Measurements from ENCODE around the gene FAM185A. TPM values are rescaled to one million over a fixed set of nuclear protein-coding genes. Genes with fewer than 3 reads are reported as not detected.
"Not testable (repeated sequence)": the region's sequence is repeated elsewhere in the genome, so short reads cannot be mapped to it uniquely, and the experiment has no call there.

Gene FAM185A
- total RNA-seq, 6 experiments from 2014 or later = 3.8 to 5.6 (median 4.3) TPM

DNA sequence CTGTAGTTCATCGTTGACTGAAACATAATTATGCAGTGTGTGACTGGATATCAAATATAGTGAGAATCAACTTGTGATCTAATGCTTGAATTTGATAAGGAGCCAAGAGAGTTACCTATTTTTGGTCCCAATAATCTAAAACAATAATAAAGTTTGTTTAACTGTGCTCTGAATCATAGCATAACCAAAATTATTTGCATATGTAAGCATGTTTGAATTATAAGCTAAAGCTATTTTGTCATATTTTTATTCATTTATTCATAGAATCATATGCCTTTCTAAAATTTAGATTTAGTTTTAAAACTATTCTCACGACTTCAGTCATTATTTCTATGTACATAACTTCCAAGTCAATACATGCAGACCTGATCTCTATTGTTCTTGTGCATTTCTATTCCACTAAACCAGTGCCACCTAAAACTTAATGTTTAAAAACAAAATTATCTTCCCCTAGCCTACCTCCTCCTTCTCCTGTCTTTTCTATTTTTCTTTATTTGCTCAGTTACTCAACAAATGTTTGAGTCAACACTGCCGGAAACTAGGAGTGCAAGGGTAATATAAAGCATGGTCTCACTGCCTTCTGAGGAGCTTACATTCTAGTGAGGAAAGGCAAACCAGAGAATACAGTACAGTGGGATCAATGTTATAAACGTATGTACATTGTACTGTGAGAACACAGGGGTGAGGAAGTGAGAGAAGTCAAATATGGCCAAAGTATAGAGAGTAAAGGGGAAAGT, 41.7 kb downstream of the FAM185A start:
- not testable (repeated sequence) for H3K9me3 Mint-ChIP-seq; H3K36me3 Mint-ChIP-seq (ENCODE audit: low read depth); H3K27me3 Mint-ChIP-seq (ENCODE audit: insufficient read depth); DNase-seq; H3K27ac Mint-ChIP-seq; H3K4me3 Mint-ChIP-seq
- H3K4me1 Mint-ChIP-seq (ENCODE audit: low read depth) = peaks cover 22% of the 10 kb centered on the region

DNA sequence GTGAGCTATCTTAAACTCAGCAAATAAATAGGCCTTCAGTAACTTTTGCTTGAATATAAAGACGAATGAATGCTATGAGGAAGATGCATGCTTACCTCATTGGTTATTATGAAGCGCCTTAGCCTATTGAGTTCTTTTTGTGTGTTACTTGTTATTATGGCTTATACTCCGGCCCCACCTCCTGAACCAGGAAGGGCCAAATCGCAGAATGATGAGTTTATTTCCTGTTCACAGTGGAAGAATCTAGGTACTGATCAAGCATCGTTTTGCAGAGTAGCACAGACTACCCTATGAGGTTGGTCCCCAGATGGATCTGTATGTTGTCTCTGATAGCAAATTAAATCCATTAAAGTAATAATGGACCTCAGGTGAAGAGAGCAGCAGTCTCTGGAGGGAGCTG, 42.6 kb downstream of the FAM185A start:
- not testable (repeated sequence) for H3K27ac Mint-ChIP-seq; H3K9me3 Mint-ChIP-seq; H3K36me3 Mint-ChIP-seq (ENCODE audit: low read depth); H3K4me3 Mint-ChIP-seq; DNase-seq; H3K27me3 Mint-ChIP-seq (ENCODE audit: insufficient read depth)
- peaks cover 30% of the 10 kb centered on the region for H3K4me1 Mint-ChIP-seq (ENCODE audit: low read depth)

DNA sequence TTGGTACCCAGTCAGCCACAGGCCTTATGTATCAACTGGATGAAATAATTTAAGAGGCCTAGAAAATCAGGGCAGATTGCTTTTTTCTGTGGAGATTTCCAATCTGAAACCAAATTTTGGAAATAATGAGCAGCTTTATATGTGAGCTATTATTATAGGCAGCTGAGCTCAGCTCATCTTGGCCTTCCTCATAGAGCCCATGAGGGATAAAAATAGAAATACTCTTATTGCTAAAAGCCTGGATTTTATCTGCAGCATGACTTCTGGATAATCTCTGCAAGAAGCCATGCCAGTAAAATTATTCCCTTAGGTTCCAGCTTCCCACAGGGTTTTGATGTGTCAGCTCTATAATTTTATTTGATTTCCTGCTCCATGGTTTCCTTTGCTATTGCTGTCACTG, 43.0 kb downstream of the FAM185A start:
- not testable (repeated sequence) for DNase-seq

DNA sequence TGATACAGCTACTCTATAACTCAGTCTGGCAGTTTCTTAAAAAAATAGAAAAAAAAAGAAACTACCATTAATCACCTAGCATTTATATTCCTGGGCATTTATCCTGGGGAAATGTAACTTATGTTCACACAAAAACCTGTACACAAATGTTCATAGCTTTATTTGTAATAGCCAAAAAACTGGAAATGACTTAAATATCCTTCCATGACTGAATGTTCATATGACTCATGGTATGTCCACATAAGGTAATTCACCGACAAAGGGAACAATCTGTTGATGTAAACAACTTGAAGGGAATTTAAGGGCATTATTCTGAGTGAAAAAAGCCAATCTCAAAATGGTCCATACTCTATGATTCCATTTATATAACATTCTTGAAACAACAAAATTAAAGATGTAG, 45.8 kb downstream of the FAM185A start:
- peaks cover 36% of the 10 kb centered on the region for H3K4me1 Mint-ChIP-seq (ENCODE audit: low read depth)
- not testable (repeated sequence) for H3K9me3 Mint-ChIP-seq; H3K36me3 Mint-ChIP-seq (ENCODE audit: low read depth); DNase-seq; H3K27me3 Mint-ChIP-seq (ENCODE audit: insufficient read depth); H3K4me3 Mint-ChIP-seq
- peak overlapping the region; percentile 37; the same call in 1 of the 2 replicates for H3K27ac Mint-ChIP-seq

More for the DNA sequence above, 43.0 kb downstream of the FAM185A start:
- not testable (repeated sequence) for H3K27me3 Mint-ChIP-seq (ENCODE audit: insufficient read depth); H3K4me3 Mint-ChIP-seq; H3K9me3 Mint-ChIP-seq; H3K27ac Mint-ChIP-seq; H3K36me3 Mint-ChIP-seq (ENCODE audit: low read depth)
- H3K4me1 Mint-ChIP-seq (ENCODE audit: low read depth) = peaks cover 35% of the 10 kb centered on the region

DNA sequence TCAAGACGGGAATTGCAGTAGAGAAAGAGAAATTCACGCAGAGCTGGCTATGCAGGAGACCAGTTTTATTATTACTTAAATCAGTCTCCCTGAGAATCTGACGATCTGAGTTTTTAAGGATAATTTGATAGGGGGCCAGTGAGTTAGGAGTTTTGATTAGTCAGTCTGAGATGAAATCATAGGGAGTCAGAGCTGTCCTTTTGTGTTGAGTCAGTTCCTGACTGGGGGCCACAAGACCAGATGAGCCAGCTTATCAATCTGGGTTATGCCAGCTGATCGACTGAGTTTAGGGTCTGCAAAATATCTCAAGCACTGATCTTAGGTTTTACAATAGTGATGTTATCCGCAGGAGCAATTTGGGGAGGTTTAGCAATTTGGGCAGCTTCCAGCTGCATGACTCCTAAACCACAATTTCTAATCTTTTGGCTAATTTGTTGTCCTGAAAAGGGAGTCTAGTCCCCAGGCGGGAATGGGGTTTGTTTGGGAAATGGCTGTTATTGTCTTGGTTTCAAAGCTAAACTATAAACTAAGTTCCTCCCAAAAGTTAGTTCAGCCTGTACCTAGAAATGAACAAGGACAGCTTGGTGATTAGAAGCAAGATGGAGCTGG, 47.3 kb downstream of the FAM185A start:
- Mint-ChIP-seq H3K27ac (peak overlapping the region; percentile 67), H3K4me1 (ENCODE audit: low read depth) (peaks cover 30% of the 10 kb centered on the region), H3K36me3 (ENCODE audit: low read depth) (peaks cover 17% of the 10 kb centered on the region), H3K4me3 (peak overlapping the region; percentile 30; the same call in 1 of the 2 replicates)
- DNase-seq = peak; percentile 37
- H3K9me3 Mint-ChIP-seq; H3K27me3 Mint-ChIP-seq (ENCODE audit: insufficient read depth): not testable (repeated sequence)

DNA sequence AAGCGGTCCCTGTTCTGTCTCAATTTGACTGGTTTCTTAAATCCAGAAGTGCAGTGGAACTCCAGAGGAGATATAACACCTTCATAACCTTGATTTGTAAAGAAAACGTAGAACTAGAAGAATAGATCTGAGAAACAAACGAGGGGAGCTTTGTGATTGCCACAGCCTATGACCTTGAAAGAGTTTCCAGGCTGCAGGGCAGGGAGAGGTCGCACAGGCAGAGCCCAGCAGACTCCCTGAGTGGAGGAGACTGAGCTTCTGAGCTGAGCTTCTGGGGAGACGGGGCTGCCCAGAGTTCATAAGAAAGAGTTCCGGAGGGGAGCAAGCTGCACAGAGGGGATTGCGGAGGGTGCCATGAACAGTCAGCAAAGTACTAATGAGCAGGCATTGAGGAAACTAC, 57.8 kb downstream of the FAM185A start:
- Mint-ChIP-seq H3K4me3 (no peak overlapping the region), H3K9me3 (peaks cover 14% of the 10 kb centered on the region), H3K27me3 (ENCODE audit: insufficient read depth) (no peaks in the 10 kb centered on the region; the same call in 1 of the 2 replicates), H3K4me1 (ENCODE audit: low read depth) (peaks cover 10% of the 10 kb centered on the region), H3K36me3 (ENCODE audit: low read depth) (peaks cover 30% of the 10 kb centered on the region), H3K27ac (no peak overlapping the region)
- TF ChIP-seq, protein P1, sequence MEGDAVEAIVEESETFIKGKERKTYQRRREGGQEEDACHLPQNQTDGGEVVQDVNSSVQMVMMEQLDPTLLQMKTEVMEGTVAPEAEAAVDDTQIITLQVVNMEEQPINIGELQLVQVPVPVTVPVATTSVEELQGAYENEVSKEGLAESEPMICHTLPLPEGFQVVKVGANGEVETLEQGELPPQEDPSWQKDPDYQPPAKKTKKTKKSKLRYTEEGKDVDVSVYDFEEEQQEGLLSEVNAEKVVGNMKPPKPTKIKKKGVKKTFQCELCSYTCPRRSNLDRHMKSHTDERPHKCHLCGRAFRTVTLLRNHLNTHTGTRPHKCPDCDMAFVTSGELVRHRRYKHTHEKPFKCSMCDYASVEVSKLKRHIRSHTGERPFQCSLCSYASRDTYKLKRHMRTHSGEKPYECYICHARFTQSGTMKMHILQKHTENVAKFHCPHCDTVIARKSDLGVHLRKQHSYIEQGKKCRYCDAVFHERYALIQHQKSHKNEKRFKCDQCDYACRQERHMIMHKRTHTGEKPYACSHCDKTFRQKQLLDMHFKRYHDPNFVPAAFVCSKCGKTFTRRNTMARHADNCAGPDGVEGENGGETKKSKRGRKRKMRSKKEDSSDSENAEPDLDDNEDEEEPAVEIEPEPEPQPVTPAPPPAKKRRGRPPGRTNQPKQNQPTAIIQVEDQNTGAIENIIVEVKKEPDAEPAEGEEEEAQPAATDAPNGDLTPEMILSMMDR (IDR thresholded peaks at IDR 0.05) = no peak
- no peak for DNase-seq

DNA sequence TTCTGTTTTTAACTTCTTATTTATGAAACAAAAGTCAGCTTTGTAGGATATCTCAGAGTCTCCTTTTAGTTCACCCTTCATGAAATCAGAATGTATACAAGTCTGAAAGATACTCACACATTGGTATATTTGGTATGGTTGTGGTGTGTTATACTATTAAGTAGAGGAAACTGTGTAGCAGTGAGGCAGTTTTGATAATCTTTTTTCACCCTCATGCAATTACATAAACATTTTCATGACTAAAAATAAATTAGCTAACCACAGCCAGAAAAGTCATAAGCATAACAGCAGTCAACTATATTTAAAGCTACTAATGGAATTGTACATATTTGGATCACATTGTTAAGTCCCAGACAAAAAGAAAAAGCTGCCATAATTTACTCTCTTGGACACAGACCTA, 62.1 kb downstream of the FAM185A start:
- no peaks in the 10 kb centered on the region for H3K9me3 Mint-ChIP-seq
- H3K27ac Mint-ChIP-seq = no peak overlapping the region
- H3K4me1 Mint-ChIP-seq (ENCODE audit: low read depth) = peaks cover 33% of the 10 kb centered on the region
- no peaks in the 10 kb centered on the region; the same call in 1 of the 2 replicates for H3K27me3 Mint-ChIP-seq (ENCODE audit: insufficient read depth)
- no peak overlapping the region for H3K4me3 Mint-ChIP-seq
- H3K36me3 Mint-ChIP-seq (ENCODE audit: low read depth) = peaks cover 7% of the 10 kb centered on the region; the same call in 1 of the 2 replicates
- no peak for DNase-seq
- TF ChIP-seq, protein P1 (IDR thresholded peaks at IDR 0.05) = no peak

DNA sequence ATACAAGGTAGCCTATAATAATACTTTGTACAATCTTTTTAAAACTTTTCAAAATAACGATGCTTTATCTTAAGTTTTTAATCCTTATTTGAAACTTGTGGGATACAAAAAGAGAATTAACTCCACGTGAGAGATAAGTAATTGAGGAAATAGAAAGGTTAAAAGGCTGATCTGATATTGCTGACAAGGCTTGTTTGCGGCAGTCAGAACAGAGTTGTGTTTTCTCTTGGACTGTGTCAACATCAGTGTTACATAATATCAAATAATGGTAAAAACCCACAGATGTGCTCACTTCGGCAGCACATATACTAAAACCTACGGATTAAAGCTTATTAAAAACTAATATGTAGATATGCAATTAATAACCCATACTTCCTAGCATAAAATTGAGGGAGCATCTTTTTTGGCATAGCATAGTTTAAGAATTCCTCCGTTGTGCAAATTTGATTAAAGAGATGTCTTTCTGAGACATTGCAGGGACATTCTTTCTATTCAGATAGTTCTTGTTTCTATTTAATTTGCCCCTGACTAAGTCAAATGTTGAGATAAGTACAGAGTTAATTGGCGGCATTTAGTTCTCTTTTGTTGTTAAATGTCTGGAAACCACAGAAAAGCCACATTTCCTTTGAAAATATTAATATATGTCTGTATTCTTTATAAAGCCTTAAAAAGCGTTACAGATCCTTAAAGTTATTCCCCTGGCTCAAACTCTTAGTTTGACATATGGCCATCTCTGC, 63.3 kb downstream of the FAM185A start:
- Mint-ChIP-seq H3K36me3 (ENCODE audit: low read depth) (peaks cover 7% of the 10 kb centered on the region; the same call in 1 of the 2 replicates), H3K9me3 (no peaks in the 10 kb centered on the region)
- TF ChIP-seq, protein P1 (IDR thresholded peaks at IDR 0.05) = no peak

More for the DNA sequence above, 63.3 kb downstream of the FAM185A start:
- DNase-seq = no peak
- Mint-ChIP-seq H3K4me3 (no peak overlapping the region), H3K27ac (no peak overlapping the region), H3K4me1 (ENCODE audit: low read depth) (peaks cover 33% of the 10 kb centered on the region), H3K27me3 (ENCODE audit: insufficient read depth) (no peaks in the 10 kb centered on the region; the same call in 1 of the 2 replicates)

Measured in HFFc6 (cell line).